Limb (tissue), 2 donors: ENCODE results near the gene TIMELESS.
"Not testable (repeated sequence)": the region's sequence is repeated elsewhere in the genome, so short reads cannot be mapped to it uniquely, and the experiment has no call there.

ENCODE experiments used
- DNase-seq, 2 donors: peaks; one replicate each; pipeline ENCODE4 v3.0.0-alpha.2; 2016; ENCODE audit errors: extremely low spot score in 2 of 2

Gene TIMELESS

GRCh38 chr12:56448860-56449621 lies at the start of gene TIMELESS:
Gene TIMELESS (minus strand): TSS chr12:56449426. CDS start chr12:56434170, 15,256 bp downstream.
- DNase-seq: peak; percentile 93

- DNase-seq: not testable (repeated sequence)
These were observed 49.1 kb upstream of the TIMELESS start for GRCh38 chr12:56498126-56498902.

- DNase-seq: peak in 1 of 2 donors; percentile 45
These were observed 47.5 kb upstream of the TIMELESS start for GRCh38 chr12:56496704-56497103.

GRCh38 chr12:56494481-56494880 lies 45.3 kb upstream of the TIMELESS start:
- DNase-seq: not testable (repeated sequence)

- DNase-seq: not testable (repeated sequence)
These were observed 44.8 kb upstream of the TIMELESS start for GRCh38 chr12:56494106-56494415.

- DNase-seq: not testable (repeated sequence)
These were observed 44.3 kb upstream of the TIMELESS start for GRCh38 chr12:56493409-56494105.

- no peak for DNase-seq
These were observed 41.1 kb upstream of the TIMELESS start for GRCh38 chr12:56490360-56490759.

GRCh38 chr12:56488041-56488955 lies 39.1 kb upstream of the TIMELESS start, which contains the start of gene GLS2:
Gene GLS2 (minus strand): TSS chr12:56488161. CDS start chr12:56488118, 43 bp downstream.
- DNase-seq: peak; percentile 61 to 76

GRCh38 chr12:56487448-56488040 lies 38.3 kb upstream of the TIMELESS start:
- peak in 1 of 2 donors; percentile 65 for DNase-seq

- no peak for DNase-seq
These were observed 37.5 kb upstream of the TIMELESS start for GRCh38 chr12:56486694-56487093.

- DNase-seq: no peak
These were observed 35.3 kb upstream of the TIMELESS start for GRCh38 chr12:56484566-56484965.

GRCh38 chr12:56479625-56480024 lies 30.4 kb upstream of the TIMELESS start:
- no peak for DNase-seq

- DNase-seq: no peak
These were observed 28.4 kb upstream of the TIMELESS start for GRCh38 chr12:56477521-56478225.

- no peak for DNase-seq
These were observed 27.8 kb upstream of the TIMELESS start for GRCh38 chr12:56476972-56477432.

GRCh38 chr12:56476143-56476542 lies 26.9 kb upstream of the TIMELESS start:
- no peak for DNase-seq

- no peak for DNase-seq
These were observed 25.2 kb upstream of the TIMELESS start for GRCh38 chr12:56474389-56474788.

- DNase-seq: peak in 1 of 2 donors; percentile 36
These were observed 20.0 kb upstream of the TIMELESS start for GRCh38 chr12:56469007-56469930.

GRCh38 chr12:56468216-56469006 lies 19.2 kb upstream of the TIMELESS start, which contains the start of gene SPRYD4:
Gene SPRYD4 (plus strand): TSS chr12:56468578. CDS start chr12:56468592, 14 bp downstream.
- peak; percentile 95 to 98 for DNase-seq
